GM13977 (cell line): ENCODE measurements around the gene NDUFB11.

Experiments
- DNase-seq: peaks from one replicate; pipeline ENCODE4 v3.0.0; 2012; ENCODE audit warnings: low spot score
- CTCF ChIP-seq: IDR thresholded peaks from 2 replicates; pipeline ENCODE4 v1.5.1; 2012; ENCODE audit warnings: mild to moderate bottlenecking, control low read depth; ENCODE audit not compliant: insufficient read depth; ENCODE audit errors: extremely low read depth, missing control alignments
- in situ Hi-C: fragments of 300-500 bp; cut with MboI; formaldehyde crosslinking; loops from one replicate; pipeline ENCODE4 v1.12.0; 2022; ENCODE audit warnings: low sequenced_read_pairs, low pct_unique_long_range_greater_than_20kb, mixed read lengths, inconsistent platforms; ENCODE audit not compliant: unreplicated experiment

The NDUFB11 gene

GRCh38 chrX:47164420-47164819 lies 19.9 kb upstream of the NDUFB11 start:
- DNase-seq, result no peak
- in situ Hi-C loops, result no loop called here
- TF ChIP-seq CTCF, result no peak

GRCh38 chrX:47162927-47163583 lies 18.6 kb upstream of the NDUFB11 start:
- DNase-seq, result no peak
- in situ Hi-C loops, result no loop called here
- no peak for TF ChIP-seq CTCF

- in situ Hi-C loops, result no loop called here
- DNase-seq, result no peak
- TF ChIP-seq CTCF, result no peak
Measured at GRCh38 chrX:47160781-47161180, 16.3 kb upstream of the NDUFB11 start.

GRCh38 chrX:47158781-47159180 lies 14.3 kb upstream of the NDUFB11 start:
- no peak for TF ChIP-seq CTCF
- in situ Hi-C loops, result no loop called here
- no peak for DNase-seq

GRCh38 chrX:47158131-47158530 lies 13.6 kb upstream of the NDUFB11 start:
- DNase-seq, result no peak
- in situ Hi-C loops, result no loop called here
- TF ChIP-seq CTCF, result no peak

GRCh38 chrX:47156611-47157520 lies 12.4 kb upstream of the NDUFB11 start:
- DNase-seq, result no peak
- TF ChIP-seq CTCF, result no peak
- in situ Hi-C loops, result no loop called here
